GM18507 (cell line): ENCODE results near the gene UGT1A5.

ENCODE experiments used
- DNase-seq: peaks from one replicate; pipeline ENCODE4 v3.0.0; 2011; ENCODE audit warnings: low read depth; ENCODE audit not compliant: insufficient read length; ENCODE audit errors: extremely low spot score
- FAIRE-seq: peaks from 2 replicates; lab custom pipeline; 2011; peaks lifted over from hg19 to GRCh38; lab: Jason Lieb, UNC

The UGT1A5 gene

GRCh38 chr2:233817995-233818638, 105.4 kb downstream of the UGT1A5 start:
- FAIRE-seq (no peak), DNase-seq (no peak)

- DNase-seq (no peak), FAIRE-seq (no peak)
These were observed 106.2 kb downstream of the UGT1A5 start for GRCh38 chr2:233818639-233819621.

GRCh38 chr2:233819884-233820773, 107.4 kb downstream of the UGT1A5 start:
- FAIRE-seq: no peak
- DNase-seq: no peak

- DNase-seq: no peak
- FAIRE-seq: no peak
These were observed 108.0 kb downstream of the UGT1A5 start for GRCh38 chr2:233820774-233821105.

- DNase-seq (no peak), FAIRE-seq (no peak)
These were observed 108.5 kb downstream of the UGT1A5 start for GRCh38 chr2:233821196-233821595.

GRCh38 chr2:233821709-233822100, 109.0 kb downstream of the UGT1A5 start:
- DNase-seq (no peak), FAIRE-seq (no peak)

- FAIRE-seq: no peak
- DNase-seq: no peak
These were observed 109.5 kb downstream of the UGT1A5 start for GRCh38 chr2:233822101-233822771.
